WTC11 (cell line): ENCODE measurements around the gene HELZ. TPM values are rescaled to one million over a fixed set of nuclear protein-coding genes. Genes with fewer than 3 reads are reported as not detected.
"Not testable (repeated sequence)": the region's sequence is repeated elsewhere in the genome, so short reads cannot be mapped to it uniquely, and the experiment has no call there.

Source experiments
- ATAC-seq: fragments of 200-7000 bp; cut with Tn5 transposase; 2 replicates; pipeline ENCODE4 v1.10.0; 2021; ENCODE audit warnings: mild to moderate bottlenecking, moderate library complexity
- CTCF ChIA-PET: fragments of 300-600 bp; sonication (Branson Sonifier 250); formaldehyde crosslinking; loops from one replicate; lab custom pipeline; 2021; ENCODE audit warnings: antibody characterized with exemption; lab: Charles Lee
- POLR2A ChIA-PET: fragments of 350-600 bp; sonication (Branson Sonifier 250); formaldehyde crosslinking; loops from one replicate; lab custom pipeline; 2021; ENCODE audit warnings: antibody characterized with exemption; lab: Charles Lee
- DNase-seq: peaks from one replicate; pipeline ENCODE4 v3.0.0; 2021; ENCODE audit warnings: low spot score
- H3K27ac Mint-ChIP-seq: 2 replicates; pipeline ENCODE4 v1.8.0; 2021; ENCODE audit warnings: mixed read lengths
- H3K27me3 Mint-ChIP-seq: 2 replicates; pipeline ENCODE4 v1.8.0; 2021; ENCODE audit warnings: low read depth, mild to moderate bottlenecking, moderate library complexity, mixed read lengths
- H3K36me3 Mint-ChIP-seq: 2 replicates; pipeline ENCODE4 v1.8.0; 2021; ENCODE audit warnings: mixed read lengths
- H3K4me1 Mint-ChIP-seq: 2 replicates; pipeline ENCODE4 v1.8.0; 2022; ENCODE audit warnings: mixed read lengths
- H3K4me3 Mint-ChIP-seq: 2 replicates; pipeline ENCODE4 v1.8.0; 2021; ENCODE audit warnings: mild to moderate bottlenecking, moderate library complexity, mixed read lengths
- H3K9me3 Mint-ChIP-seq: 2 replicates; pipeline ENCODE4 v1.8.0; 2021; ENCODE audit warnings: mixed read lengths
- ELF4 ChIP-seq: sonication (generic); formaldehyde crosslinking; IDR thresholded peaks from 2 replicates; pipeline ENCODE4 v1.8.1; 2022; ENCODE audit warnings: low read depth, mild to moderate bottlenecking, moderate library complexity, missing genetic modification reagents
- ETV6 ChIP-seq: sonication (generic); formaldehyde crosslinking; IDR thresholded peaks from 2 replicates; pipeline ENCODE4 v1.8.1; 2022; ENCODE audit warnings: mild to moderate bottlenecking, missing genetic modification reagents
- FOXK1 ChIP-seq: sonication (generic); formaldehyde crosslinking; IDR thresholded peaks from 2 replicates; pipeline ENCODE4 v1.8.0; 2022; ENCODE audit warnings: mild to moderate bottlenecking, moderate library complexity, missing genetic modification reagents
- FOXP1 ChIP-seq: sonication (generic); formaldehyde crosslinking; IDR thresholded peaks from 2 replicates; pipeline ENCODE4 v1.8.0; 2022; ENCODE audit warnings: missing genetic modification reagents, mild to moderate bottlenecking, moderate library complexity, borderline replicate concordance
- GABPB1 ChIP-seq: sonication (generic); formaldehyde crosslinking; IDR thresholded peaks from 2 replicates; pipeline ENCODE4 v1.8.1; 2023; ENCODE audit warnings: mild to moderate bottlenecking, missing genetic modification reagents
- GTF2I ChIP-seq: fragments of 250-450 bp; sonication (Bioruptor Pico); conservative IDR thresholded peaks from 2 replicates; pipeline ENCODE4 v1.4.0; 2021; ENCODE audit warnings: mild to moderate bottlenecking
- MYBL2 ChIP-seq: sonication (generic); formaldehyde crosslinking; IDR thresholded peaks from 2 replicates; pipeline ENCODE4 v1.8.1; 2023; ENCODE audit warnings: mild to moderate bottlenecking, moderate library complexity, missing genetic modification reagents
- NFATC4 ChIP-seq: fragments of 250-450 bp; sonication (Bioruptor Pico); IDR thresholded peaks from 2 replicates; pipeline ENCODE4 v1.9.0; 2021; ENCODE audit warnings: mild to moderate bottlenecking
- NR1H2 ChIP-seq: sonication (generic); formaldehyde crosslinking; IDR thresholded peaks from 2 replicates; pipeline ENCODE4 v1.9.0; 2021; ENCODE audit warnings: mild to moderate bottlenecking, moderate library complexity, missing genetic modification reagents
- NR3C1 ChIP-seq: sonication (generic); formaldehyde crosslinking; conservative IDR thresholded peaks from 2 replicates; pipeline ENCODE4 v1.8.1; 2023; ENCODE audit warnings: low read depth, mild to moderate bottlenecking, missing genetic modification reagents
- OVOL2 ChIP-seq: fragments of 250-450 bp; sonication (Bioruptor Pico); IDR thresholded peaks from 2 replicates; pipeline ENCODE4 v1.9.0; 2021; ENCODE audit warnings: mild to moderate bottlenecking, borderline replicate concordance
- SMAD4 ChIP-seq: sonication (generic); formaldehyde crosslinking; IDR thresholded peaks from 2 replicates; pipeline ENCODE4 v1.8.0; 2022; ENCODE audit warnings: mild to moderate bottlenecking, missing genetic modification reagents
- TEAD1 ChIP-seq: sonication (generic); formaldehyde crosslinking; IDR thresholded peaks from 2 replicates; pipeline ENCODE4 v1.8.0; 2022; ENCODE audit warnings: mild to moderate bottlenecking, missing genetic modification reagents
- TEAD4 ChIP-seq: sonication (generic); formaldehyde crosslinking; IDR thresholded peaks from 2 replicates; pipeline ENCODE4 v1.8.0; 2022; ENCODE audit warnings: mild to moderate bottlenecking, missing genetic modification reagents
- TP53 ChIP-seq: sonication (generic); formaldehyde crosslinking; IDR thresholded peaks from 2 replicates; pipeline ENCODE4 v1.8.1; 2023; ENCODE audit warnings: mild to moderate bottlenecking, missing genetic modification reagents
- ZNF219 ChIP-seq: sonication (generic); formaldehyde crosslinking; IDR thresholded peaks from 2 replicates; pipeline ENCODE4 v1.8.0; 2023; ENCODE audit warnings: missing genetic modification reagents, mild to moderate bottlenecking, borderline replicate concordance
- ZNF232 ChIP-seq: sonication (generic); formaldehyde crosslinking; IDR thresholded peaks from 2 replicates; pipeline ENCODE4 v1.8.0; 2022; ENCODE audit warnings: mild to moderate bottlenecking, missing genetic modification reagents
- ZNF263 ChIP-seq: sonication (generic); formaldehyde crosslinking; IDR thresholded peaks from 2 replicates; pipeline ENCODE4 v1.8.1; 2022; ENCODE audit warnings: low read depth, mild to moderate bottlenecking, moderate library complexity, missing genetic modification reagents
- ZNF317 ChIP-seq: sonication (generic); formaldehyde crosslinking; IDR thresholded peaks from 2 replicates; pipeline ENCODE4 v1.8.1; 2023; ENCODE audit warnings: low read depth, mild to moderate bottlenecking, moderate library complexity, missing genetic modification reagents, borderline replicate concordance
- total RNA-seq: library from RNA; stranded (reverse); gene quantifications from 3 replicates; pipeline ENCODE4 v1.2.3, GENCODE V29; 2021
- TF ChIP-seq, protein P1 (sequence below): sonication (generic); formaldehyde crosslinking; conservative IDR thresholded peaks from 2 replicates; pipeline ENCODE4 v1.8.1; 2023; ENCODE audit warnings: mild to moderate bottlenecking, low read depth, missing genetic modification reagents, moderate library complexity
- TF ChIP-seq, protein P2 (sequence below): sonication (generic); formaldehyde crosslinking; IDR thresholded peaks from 2 replicates; pipeline ENCODE4 v1.8.0; 2022; ENCODE audit warnings: mild to moderate bottlenecking, missing genetic modification reagents
- TF ChIP-seq, protein P3 (sequence below): sonication (generic); formaldehyde crosslinking; IDR thresholded peaks from 2 replicates; pipeline ENCODE4 v1.8.1; 2023; ENCODE audit warnings: mild to moderate bottlenecking, missing genetic modification reagents, moderate library complexity
- TF ChIP-seq, protein P4 (sequence below): fragments of 250-450 bp; sonication (Bioruptor Pico); IDR thresholded peaks from 2 replicates; pipeline ENCODE4 v2.1.2; 2022; ENCODE audit warnings: mild to moderate bottlenecking, moderate library complexity
- TF ChIP-seq, protein P5 (sequence below): fragments of 250-450 bp; sonication (Bioruptor Pico); IDR thresholded peaks from 2 replicates; pipeline ENCODE4 v1.8.0; 2021; ENCODE audit warnings: mild to moderate bottlenecking

The HELZ gene
- total RNA-seq, 1 experiment from 2014 or later = 49.1 TPM

DNA sequence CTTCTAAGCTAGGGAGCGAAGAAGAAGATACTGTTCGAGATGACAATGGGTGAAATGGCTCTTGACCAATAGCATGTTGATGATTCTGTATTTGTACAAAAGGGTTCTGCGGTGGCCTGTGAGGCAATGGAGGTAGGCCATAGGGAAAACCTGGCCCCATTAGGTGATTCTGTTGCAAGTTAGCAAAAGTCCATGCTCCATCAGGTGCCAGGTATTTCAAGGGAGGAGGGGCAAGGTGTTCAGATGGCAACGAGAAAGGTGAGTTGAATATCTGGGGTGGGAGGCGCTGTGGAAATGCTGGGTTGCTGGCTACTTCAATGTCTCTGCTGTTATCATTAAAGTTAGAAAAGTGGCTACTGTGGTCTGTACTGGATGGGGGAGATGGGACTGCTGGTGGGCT, 137.8 kb downstream of the HELZ start:
- Mint-ChIP-seq H3K4me3 (no peak overlapping the region), H3K27me3 (no peaks in the 10 kb centered on the region), H3K27ac (no peak overlapping the region), H3K9me3 (no peaks in the 10 kb centered on the region), H3K4me1 (no peaks in the 10 kb centered on the region), H3K36me3 (peaks cover 35% of the 10 kb centered on the region)
- POLR2A ChIA-PET = no interaction called here
- ATAC-seq = no peak
- CTCF ChIA-PET = interaction anchor here (1.6 kb wide), 1 partner anchor 166 kb away, joined by 3 read pairs; no protein-coding TSS in a partner anchor
- no peak for DNase-seq
- TF ChIP-seq GABPB1 (CRISPR knock-in tag) (no peak), MYBL2 (no peak), TP53 (CRISPR knock-in tag) (no peak), NR3C1 (CRISPR knock-in tag) (no peak), ELF4 (CRISPR knock-in tag) (no peak), NFATC4 (CRISPR knock-in tag) (no peak), ZNF263 (CRISPR knock-in tag) (no peak), SMAD4 (CRISPR knock-in tag) (no peak), ZNF232 (no peak)
- TF ChIP-seq, protein P1, sequence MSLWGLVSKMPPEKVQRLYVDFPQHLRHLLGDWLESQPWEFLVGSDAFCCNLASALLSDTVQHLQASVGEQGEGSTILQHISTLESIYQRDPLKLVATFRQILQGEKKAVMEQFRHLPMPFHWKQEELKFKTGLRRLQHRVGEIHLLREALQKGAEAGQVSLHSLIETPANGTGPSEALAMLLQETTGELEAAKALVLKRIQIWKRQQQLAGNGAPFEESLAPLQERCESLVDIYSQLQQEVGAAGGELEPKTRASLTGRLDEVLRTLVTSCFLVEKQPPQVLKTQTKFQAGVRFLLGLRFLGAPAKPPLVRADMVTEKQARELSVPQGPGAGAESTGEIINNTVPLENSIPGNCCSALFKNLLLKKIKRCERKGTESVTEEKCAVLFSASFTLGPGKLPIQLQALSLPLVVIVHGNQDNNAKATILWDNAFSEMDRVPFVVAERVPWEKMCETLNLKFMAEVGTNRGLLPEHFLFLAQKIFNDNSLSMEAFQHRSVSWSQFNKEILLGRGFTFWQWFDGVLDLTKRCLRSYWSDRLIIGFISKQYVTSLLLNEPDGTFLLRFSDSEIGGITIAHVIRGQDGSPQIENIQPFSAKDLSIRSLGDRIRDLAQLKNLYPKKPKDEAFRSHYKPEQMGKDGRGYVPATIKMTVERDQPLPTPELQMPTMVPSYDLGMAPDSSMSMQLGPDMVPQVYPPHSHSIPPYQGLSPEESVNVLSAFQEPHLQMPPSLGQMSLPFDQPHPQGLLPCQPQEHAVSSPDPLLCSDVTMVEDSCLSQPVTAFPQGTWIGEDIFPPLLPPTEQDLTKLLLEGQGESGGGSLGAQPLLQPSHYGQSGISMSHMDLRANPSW (CRISPR knock-in tag) = no peak
- TF ChIP-seq, protein P2, sequence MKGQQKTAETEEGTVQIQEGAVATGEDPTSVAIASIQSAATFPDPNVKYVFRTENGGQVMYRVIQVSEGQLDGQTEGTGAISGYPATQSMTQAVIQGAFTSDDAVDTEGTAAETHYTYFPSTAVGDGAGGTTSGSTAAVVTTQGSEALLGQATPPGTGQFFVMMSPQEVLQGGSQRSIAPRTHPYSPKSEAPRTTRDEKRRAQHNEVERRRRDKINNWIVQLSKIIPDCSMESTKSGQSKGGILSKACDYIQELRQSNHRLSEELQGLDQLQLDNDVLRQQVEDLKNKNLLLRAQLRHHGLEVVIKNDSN (CRISPR knock-in tag) = no peak
- TF ChIP-seq, protein P3, sequence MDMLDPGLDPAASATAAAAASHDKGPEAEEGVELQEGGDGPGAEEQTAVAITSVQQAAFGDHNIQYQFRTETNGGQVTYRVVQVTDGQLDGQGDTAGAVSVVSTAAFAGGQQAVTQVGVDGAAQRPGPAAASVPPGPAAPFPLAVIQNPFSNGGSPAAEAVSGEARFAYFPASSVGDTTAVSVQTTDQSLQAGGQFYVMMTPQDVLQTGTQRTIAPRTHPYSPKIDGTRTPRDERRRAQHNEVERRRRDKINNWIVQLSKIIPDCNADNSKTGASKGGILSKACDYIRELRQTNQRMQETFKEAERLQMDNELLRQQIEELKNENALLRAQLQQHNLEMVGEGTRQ (CRISPR knock-in tag) = no peak

DNA sequence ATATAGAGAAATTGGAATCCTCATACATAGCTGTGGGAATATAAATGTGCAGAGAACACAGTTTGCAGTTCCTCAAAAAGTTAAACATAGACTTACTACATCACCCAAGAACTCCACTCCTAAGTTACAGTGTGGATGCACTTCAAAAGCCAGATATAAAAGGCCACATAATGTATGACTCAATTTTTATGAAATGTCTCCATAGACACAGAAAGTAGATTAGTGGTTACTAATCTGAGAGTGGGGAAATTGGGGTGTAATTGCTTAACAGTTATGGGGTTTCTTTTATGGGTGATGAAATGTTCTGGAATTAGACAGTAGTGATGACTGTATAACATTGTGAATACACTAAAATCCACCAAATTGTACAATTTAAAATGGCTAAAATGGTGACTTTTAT, 139.8 kb downstream of the HELZ start:
- peaks cover 31% of the 10 kb centered on the region for H3K36me3 Mint-ChIP-seq
- H3K4me3 Mint-ChIP-seq = no peak overlapping the region
- H3K9me3 Mint-ChIP-seq = no peaks in the 10 kb centered on the region
- no peaks in the 10 kb centered on the region for H3K27me3 Mint-ChIP-seq
- ATAC-seq (no peak), DNase-seq (no peak)
- CTCF ChIA-PET = no interaction called here
- POLR2A ChIA-PET = interaction anchor here (0.6 kb wide), 1 partner anchor 75 kb away, joined by 3 read pairs; no protein-coding TSS in a partner anchor
- no peaks in the 10 kb centered on the region for H3K4me1 Mint-ChIP-seq
- no peak for TF ChIP-seq FOXP1 (CRISPR knock-in tag)
- TF ChIP-seq FOXK1 = no peak
- no peak overlapping the region for H3K27ac Mint-ChIP-seq

DNA sequence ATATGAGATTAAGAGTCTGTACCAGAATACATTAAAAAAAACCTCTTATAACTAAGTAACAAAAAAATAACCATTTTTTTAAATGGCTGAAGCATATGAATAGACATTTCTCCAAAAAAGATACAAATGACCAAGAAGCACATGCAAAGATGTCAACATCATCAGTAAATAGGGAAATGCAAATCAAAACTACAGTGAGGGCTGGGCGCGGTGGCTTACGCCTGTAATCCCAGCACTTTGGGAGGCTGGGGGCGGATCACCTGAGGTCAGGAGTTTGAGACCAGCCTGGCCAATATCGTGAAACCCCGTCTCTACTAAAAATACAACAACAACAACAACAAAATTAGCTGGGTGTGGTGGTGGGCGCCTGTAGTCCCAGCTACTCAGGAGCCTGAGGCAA, 140.4 kb downstream of the HELZ start:
- H3K9me3 Mint-ChIP-seq, H3K27ac Mint-ChIP-seq, DNase-seq, H3K4me1 Mint-ChIP-seq, CTCF ChIA-PET, H3K4me3 Mint-ChIP-seq, H3K27me3 Mint-ChIP-seq, ATAC-seq, POLR2A ChIA-PET: not testable (repeated sequence)
- H3K36me3 Mint-ChIP-seq = peaks cover 31% of the 10 kb centered on the region

DNA sequence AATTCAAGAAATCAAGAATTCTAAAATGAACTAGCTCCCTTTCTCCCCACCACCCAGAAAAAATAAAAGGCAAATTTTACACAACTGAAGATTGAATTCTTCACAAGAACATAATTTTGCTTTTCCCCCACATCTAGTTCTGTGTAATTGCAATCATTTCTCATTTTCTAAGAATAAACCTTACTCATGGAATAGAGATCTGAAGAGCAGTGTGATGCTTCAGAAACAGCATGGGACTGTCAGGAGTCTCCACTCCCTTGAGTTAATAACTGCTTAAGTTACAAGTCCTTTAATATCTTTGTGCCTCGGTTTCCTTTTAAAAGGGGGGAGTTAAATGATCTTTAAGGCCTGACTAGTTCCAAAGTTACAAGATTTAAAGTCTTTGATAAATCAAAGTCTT, 147.0 kb downstream of the HELZ start:
- Mint-ChIP-seq H3K4me1 (no peaks in the 10 kb centered on the region), H3K27ac (no peak overlapping the region)
- ATAC-seq = no peak
- TF ChIP-seq, protein P4, sequence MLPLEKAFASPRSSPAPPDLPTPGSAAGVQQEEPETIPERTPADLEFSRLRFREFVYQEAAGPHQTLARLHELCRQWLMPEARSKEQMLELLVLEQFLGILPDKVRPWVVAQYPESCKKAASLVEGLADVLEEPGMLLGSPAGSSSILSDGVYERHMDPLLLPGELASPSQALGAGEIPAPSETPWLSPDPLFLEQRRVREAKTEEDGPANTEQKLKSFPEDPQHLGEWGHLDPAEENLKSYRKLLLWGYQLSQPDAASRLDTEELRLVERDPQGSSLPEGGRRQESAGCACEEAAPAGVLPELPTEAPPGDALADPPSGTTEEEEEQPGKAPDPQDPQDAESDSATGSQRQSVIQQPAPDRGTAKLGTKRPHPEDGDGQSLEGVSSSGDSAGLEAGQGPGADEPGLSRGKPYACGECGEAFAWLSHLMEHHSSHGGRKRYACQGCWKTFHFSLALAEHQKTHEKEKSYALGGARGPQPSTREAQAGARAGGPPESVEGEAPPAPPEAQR (CRISPR knock-in tag) = no peak
- TF ChIP-seq OVOL2 = no peak
- TF ChIP-seq GTF2I = no peak
- no peak for TF ChIP-seq ETV6
- no peak for TF ChIP-seq TEAD1 (CRISPR knock-in tag)
- no peak for TF ChIP-seq ZNF317
- no peak for TF ChIP-seq ZNF219
- TF ChIP-seq NR1H2 = no peak
- TF ChIP-seq, protein P5, sequence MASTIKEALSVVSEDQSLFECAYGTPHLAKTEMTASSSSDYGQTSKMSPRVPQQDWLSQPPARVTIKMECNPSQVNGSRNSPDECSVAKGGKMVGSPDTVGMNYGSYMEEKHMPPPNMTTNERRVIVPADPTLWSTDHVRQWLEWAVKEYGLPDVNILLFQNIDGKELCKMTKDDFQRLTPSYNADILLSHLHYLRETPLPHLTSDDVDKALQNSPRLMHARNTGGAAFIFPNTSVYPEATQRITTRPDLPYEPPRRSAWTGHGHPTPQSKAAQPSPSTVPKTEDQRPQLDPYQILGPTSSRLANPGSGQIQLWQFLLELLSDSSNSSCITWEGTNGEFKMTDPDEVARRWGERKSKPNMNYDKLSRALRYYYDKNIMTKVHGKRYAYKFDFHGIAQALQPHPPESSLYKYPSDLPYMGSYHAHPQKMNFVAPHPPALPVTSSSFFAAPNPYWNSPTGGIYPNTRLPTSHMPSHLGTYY (CRISPR knock-in tag) = no peak
- no peak for TF ChIP-seq TEAD4 (CRISPR knock-in tag)

More for the DNA sequence above, 147.0 kb downstream of the HELZ start:
- no peaks in the 10 kb centered on the region for H3K27me3 Mint-ChIP-seq
- ChIA-PET CTCF (no interaction called here), POLR2A (interaction anchor here (0.6 kb wide), 1 partner anchor 175 kb away, joined by 5 read pairs; no protein-coding TSS in a partner anchor)
- DNase-seq = no peak
- H3K36me3 Mint-ChIP-seq = peaks cover 3% of the 10 kb centered on the region; the same call in 1 of the 2 replicates
- no peaks in the 10 kb centered on the region for H3K9me3 Mint-ChIP-seq
- no peak overlapping the region for H3K4me3 Mint-ChIP-seq
